H9 (cell line): ENCODE results near the gene IL17REL. TPM values are rescaled to one million over a fixed set of nuclear protein-coding genes. Genes with fewer than 3 reads are reported as not detected.

ENCODE experiments used
- DNase-seq: peaks from one replicate; pipeline ENCODE4 v3.0.0-alpha.2; 2017
- H2AFZ ChIP-seq: one replicate; pipeline ENCODE4 v1.6.1; 2013; ENCODE audit warnings: mild to moderate bottlenecking, low read length, control low read depth, moderate library complexity
- H2AK5ac ChIP-seq: 2 replicates; pipeline ENCODE4 v1.6.1; 2013; ENCODE audit warnings: low read length, control low read depth, mixed read lengths; ENCODE audit not compliant: insufficient read length
- H2BK120ac ChIP-seq: one replicate; pipeline ENCODE4 v1.6.1; 2013; ENCODE audit warnings: low read depth, mild to moderate bottlenecking, low read length, control low read depth, inconsistent platforms; ENCODE audit not compliant: poor library complexity, severe bottlenecking
- H2BK12ac ChIP-seq: 2 replicates; pipeline ENCODE4 v1.6.1; 2013; ENCODE audit warnings: low read length, control low read depth, mixed read lengths, low read depth; ENCODE audit not compliant: insufficient read length
- H2BK15ac ChIP-seq: 2 replicates; pipeline ENCODE4 v1.6.1; 2013; ENCODE audit warnings: low read depth, low read length, control low read depth
- H2BK20ac ChIP-seq: one replicate; pipeline ENCODE4 v1.6.1; 2013; ENCODE audit warnings: low read depth, mild to moderate bottlenecking, low read length, control low read depth, inconsistent platforms; ENCODE audit not compliant: poor library complexity, severe bottlenecking
- H2BK5ac ChIP-seq: 2 replicates; pipeline ENCODE4 v1.6.1; 2013; ENCODE audit warnings: low read length, control low read depth, mixed read lengths; ENCODE audit not compliant: insufficient read length
- H3K14ac ChIP-seq: 2 replicates; pipeline ENCODE4 v1.6.1; 2013; ENCODE audit warnings: low read length, control low read depth; ENCODE audit not compliant: insufficient read depth
- H3K18ac ChIP-seq: 2 replicates; pipeline ENCODE4 v1.6.1; 2013; ENCODE audit warnings: low read depth, mild to moderate bottlenecking, mixed read lengths, low read length, control low read depth; ENCODE audit not compliant: insufficient read length
- H3K23ac ChIP-seq: 2 replicates; pipeline ENCODE4 v1.6.1; 2013; ENCODE audit warnings: low read length, control low read depth, mixed read lengths, low read depth; ENCODE audit not compliant: insufficient read length
- H3K23me2 ChIP-seq: 2 replicates; pipeline ENCODE4 v1.6.1; 2013; ENCODE audit warnings: low read depth, mild to moderate bottlenecking, mixed read lengths, low read length, control low read depth; ENCODE audit not compliant: insufficient read length, poor library complexity, severe bottlenecking
- H3K27ac ChIP-seq: 2 replicates; pipeline ENCODE4 v1.5.1; 2013; ENCODE audit warnings: low read length, control low read depth, mixed read lengths, low read depth; ENCODE audit not compliant: insufficient read length
- H3K27me3 ChIP-seq: 2 replicates; pipeline ENCODE4 v1.6.1; 2013; ENCODE audit warnings: low read length, control low read depth, inconsistent platforms; ENCODE audit not compliant: insufficient read depth
- H3K4ac ChIP-seq: 2 replicates; pipeline ENCODE4 v1.6.1; 2013; ENCODE audit warnings: low read depth, mild to moderate bottlenecking, control low read depth, inconsistent platforms, low read length, moderate library complexity
- H3K4me1 ChIP-seq: 2 replicates; pipeline ENCODE4 v1.6.1; 2013; ENCODE audit warnings: low read length, control low read depth, inconsistent platforms; ENCODE audit not compliant: insufficient read depth
- H3K4me2 ChIP-seq: 2 replicates; pipeline ENCODE4 v1.6.1; 2013; ENCODE audit warnings: low read length, control low read depth, mixed read lengths; ENCODE audit not compliant: insufficient read length, insufficient read depth
- H3K56ac ChIP-seq: 2 replicates; pipeline ENCODE4 v1.6.1; 2013; ENCODE audit warnings: low read depth, mild to moderate bottlenecking, mixed read lengths, low read length, control low read depth; ENCODE audit not compliant: insufficient read length
- H3K79me1 ChIP-seq: 2 replicates; pipeline ENCODE4 v1.6.1; 2013; ENCODE audit warnings: low read depth, mild to moderate bottlenecking, moderate library complexity, low read length, control low read depth, inconsistent platforms; ENCODE audit not compliant: insufficient read depth, poor library complexity, severe bottlenecking
- H3K79me2 ChIP-seq: 2 replicates; pipeline ENCODE4 v1.6.1; 2013; ENCODE audit warnings: low read length, control low read depth, inconsistent platforms; ENCODE audit not compliant: insufficient read depth
- H3K9ac ChIP-seq: 2 replicates; pipeline ENCODE4 v1.6.1; 2013; ENCODE audit warnings: low read length, control low read depth, mixed read lengths; ENCODE audit not compliant: insufficient read length; ENCODE audit errors: extremely low read depth
- H3K9me3 ChIP-seq: one replicate; pipeline ENCODE4 v1.6.1; 2013; ENCODE audit warnings: low read depth, low read length, inconsistent platforms; ENCODE audit not compliant: control insufficient read depth
- H3T11ph ChIP-seq: one replicate; pipeline ENCODE4 v1.6.1; 2013; ENCODE audit warnings: mild to moderate bottlenecking, low read length, control low read depth, inconsistent platforms
- H4K20me1 ChIP-seq: one replicate; pipeline ENCODE4 v1.6.1; 2013; ENCODE audit not compliant: control insufficient read depth, insufficient read length, insufficient read depth
- H4K5ac ChIP-seq: 2 replicates; pipeline ENCODE4 v1.6.1; 2013; ENCODE audit warnings: low read depth, mild to moderate bottlenecking, mixed read lengths, low read length, control low read depth; ENCODE audit not compliant: insufficient read length
- H4K8ac ChIP-seq: replicated peaks from 2 replicates; pipeline ENCODE4 v1.6.1; 2013; ENCODE audit warnings: low read length, control low read depth, mixed read lengths, low read depth; ENCODE audit not compliant: insufficient read length
- H4K91ac ChIP-seq: 2 replicates; pipeline ENCODE4 v1.6.1; 2013; ENCODE audit warnings: low read depth, mild to moderate bottlenecking, moderate library complexity, mixed read lengths, low read length, control low read depth; ENCODE audit not compliant: insufficient read length
- H3K27ac Mint-ChIP-seq, 3 experiments: 2 replicates in 2 of 3; 3 replicates in 1 of 3; pipeline ENCODE4 v1.8.0; 2020 to 2021; ENCODE audit warnings: mixed read lengths in 3 of 3, mild to moderate bottlenecking in 1 of 3, moderate library complexity in 1 of 3
- H3K27me3 Mint-ChIP-seq: 2 replicates; pipeline ENCODE4 v1.8.0; 2021; ENCODE audit warnings: low read depth, mild to moderate bottlenecking, moderate library complexity, mixed read lengths
- H3K36me3 Mint-ChIP-seq, 3 experiments: 2 replicates in 2 of 3; 3 replicates in 1 of 3; pipeline ENCODE4 v1.8.0; 2020 to 2021; ENCODE audit warnings: low read depth in 3 of 3, mixed read lengths in 3 of 3; ENCODE audit not compliant: insufficient read depth in 1 of 3
- H3K4me1 Mint-ChIP-seq, 2 experiments: 2 replicates each; pipeline ENCODE4 v1.8.0; 2020; ENCODE audit warnings: mixed read lengths in 2 of 2
- H3K4me3 Mint-ChIP-seq, 2 experiments: 2 replicates in 1 of 2; 3 replicates in 1 of 2; pipeline ENCODE4 v1.8.0; 2020 to 2021; ENCODE audit warnings: mild to moderate bottlenecking in 2 of 2, mixed read lengths in 2 of 2, moderate library complexity in 1 of 2
- H3K9me3 Mint-ChIP-seq, 2 experiments: 2 replicates in 1 of 2; 3 replicates in 1 of 2; pipeline ENCODE4 v1.8.0; 2020; ENCODE audit warnings: mild to moderate bottlenecking in 2 of 2, mixed read lengths in 2 of 2, moderate library complexity in 1 of 2
- WGBS: extraction: QIAGEN DNeasy Blood & Tissue Kit; methylation state at CpG from one replicate; pipeline ENCODE4 v1.1.7; 2013; ENCODE audit warnings: missing lambda C conversion rate, low lambda C conversion rate, mixed read lengths; ENCODE audit not compliant: insufficient read length; ENCODE audit errors: extremely low coverage; 5-methylcytosine and 5-hydroxymethylcytosine counted together
- total RNA-seq: library from RNA; stranded (reverse); gene quantifications from 2 replicates; pipeline ENCODE4 v1.2.1, GENCODE V29; 2021
- TF ChIP-seq, protein P1 (sequence below): fragments of 200-600 bp; sonication (generic); conservative IDR thresholded peaks from 3 replicates; pipeline ENCODE4 v1.8.0; 2021; ENCODE audit warnings: antibody characterized with exemption, mild to moderate bottlenecking

IL17REL gene
- total RNA-seq, 1 experiment from 2014 or later: 0.20 TPM

DNA sequence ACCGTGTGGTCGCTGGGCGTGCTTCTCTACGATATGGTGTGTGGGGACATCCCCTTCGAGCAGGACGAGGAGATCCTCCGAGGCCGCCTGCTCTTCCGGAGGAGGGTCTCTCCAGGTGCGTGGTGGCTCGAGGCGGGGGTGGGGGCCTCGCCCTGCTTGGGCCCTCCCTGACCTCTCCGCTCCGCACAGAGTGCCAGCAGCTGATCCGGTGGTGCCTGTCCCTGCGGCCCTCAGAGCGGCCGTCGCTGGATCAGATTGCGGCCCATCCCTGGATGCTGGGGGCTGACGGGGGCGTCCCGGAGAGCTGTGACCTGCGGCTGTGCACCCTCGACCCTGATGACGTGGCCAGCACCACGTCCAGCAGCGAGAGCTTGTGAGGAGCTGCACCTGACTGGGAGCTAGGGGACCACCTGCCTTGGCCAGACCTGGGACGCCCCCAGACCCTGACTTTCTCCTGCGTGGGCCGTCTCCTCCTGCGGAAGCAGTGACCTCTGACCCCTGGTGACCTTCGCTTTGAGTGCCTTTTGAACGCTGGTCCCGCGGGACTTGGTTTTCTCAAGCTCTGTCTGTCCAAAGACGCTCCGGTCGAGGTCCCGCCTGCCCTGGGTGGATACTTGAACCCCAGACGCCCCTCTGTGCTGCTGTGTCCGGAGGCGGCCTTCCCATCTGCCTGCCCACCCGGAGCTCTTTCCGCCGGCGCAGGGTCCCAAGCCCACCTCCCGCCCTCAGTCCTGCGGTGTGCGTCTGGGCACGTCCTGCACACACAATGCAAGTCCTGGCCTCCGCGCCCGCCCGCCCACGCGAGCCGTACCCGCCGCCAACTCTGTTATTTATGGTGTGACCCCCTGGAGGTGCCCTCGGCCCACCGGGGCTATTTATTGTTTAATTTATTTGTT, 49.6 kb downstream of the IL17REL start:
- Mint-ChIP-seq H3K27ac (peak overlapping the region in 2 of 3 experiments; percentile 70 to 90; a peak in 2 of 7 replicates), H3K4me1 (peaks cover 2 to 10% of the 10 kb centered on the region in 2 experiments; a peak in 2 of 4 replicates), H3K4me3 (peak overlapping the region; percentile 58 to 76), H3K9me3 (no peaks in the 10 kb centered on the region), H3K27me3 (peaks cover 4% of the 10 kb centered on the region), H3K36me3 (peaks cover 8 to 17% (median 14%) of the 10 kb centered on the region in 3 experiments; a peak in 5 of 7 replicates)
- H3K79me2 ChIP-seq: peaks cover 3% of the 10 kb centered on the region; the same call in 1 of the 2 replicates
- no peaks in the 10 kb centered on the region for H3K27me3 ChIP-seq
- peak overlapping the region; percentile 23 for H3K4me2 ChIP-seq
- TF ChIP-seq, protein P1, sequence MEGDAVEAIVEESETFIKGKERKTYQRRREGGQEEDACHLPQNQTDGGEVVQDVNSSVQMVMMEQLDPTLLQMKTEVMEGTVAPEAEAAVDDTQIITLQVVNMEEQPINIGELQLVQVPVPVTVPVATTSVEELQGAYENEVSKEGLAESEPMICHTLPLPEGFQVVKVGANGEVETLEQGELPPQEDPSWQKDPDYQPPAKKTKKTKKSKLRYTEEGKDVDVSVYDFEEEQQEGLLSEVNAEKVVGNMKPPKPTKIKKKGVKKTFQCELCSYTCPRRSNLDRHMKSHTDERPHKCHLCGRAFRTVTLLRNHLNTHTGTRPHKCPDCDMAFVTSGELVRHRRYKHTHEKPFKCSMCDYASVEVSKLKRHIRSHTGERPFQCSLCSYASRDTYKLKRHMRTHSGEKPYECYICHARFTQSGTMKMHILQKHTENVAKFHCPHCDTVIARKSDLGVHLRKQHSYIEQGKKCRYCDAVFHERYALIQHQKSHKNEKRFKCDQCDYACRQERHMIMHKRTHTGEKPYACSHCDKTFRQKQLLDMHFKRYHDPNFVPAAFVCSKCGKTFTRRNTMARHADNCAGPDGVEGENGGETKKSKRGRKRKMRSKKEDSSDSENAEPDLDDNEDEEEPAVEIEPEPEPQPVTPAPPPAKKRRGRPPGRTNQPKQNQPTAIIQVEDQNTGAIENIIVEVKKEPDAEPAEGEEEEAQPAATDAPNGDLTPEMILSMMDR: no peak
- no peak overlapping the region for H3K56ac ChIP-seq
- H4K20me1 ChIP-seq: no peaks in the 10 kb centered on the region
- no peak overlapping the region for H3T11ph ChIP-seq
- no peak overlapping the region for H3K27ac ChIP-seq
- H4K91ac ChIP-seq: peak overlapping the region; percentile 79
- H4K8ac ChIP-seq: no peak overlapping the region
- no peak overlapping the region for H2BK20ac ChIP-seq
- H3K4ac ChIP-seq: no peak overlapping the region; the same call in 1 of the 2 replicates
- no peak overlapping the region for H2BK120ac ChIP-seq
- peaks cover 6% of the 10 kb centered on the region for H3K79me1 ChIP-seq
- no peak overlapping the region for H2AK5ac ChIP-seq
- H3K4me1 ChIP-seq: no peaks in the 10 kb centered on the region
- H2BK5ac ChIP-seq: no peak overlapping the region
- peak overlapping the region; percentile 76 for H3K14ac ChIP-seq
- no peak overlapping the region for H2BK12ac ChIP-seq
- H2BK15ac ChIP-seq: no peak overlapping the region
- peak overlapping the region; percentile 83 for H3K18ac ChIP-seq
- no CpG with 5 or more reads among the region's 63 CpGs for WGBS
- no peak overlapping the region for H3K23ac ChIP-seq
- H2AFZ ChIP-seq: no peak overlapping the region
- peak; percentile 26 for DNase-seq
- no peaks in the 10 kb centered on the region for H3K23me2 ChIP-seq
- H3K9ac ChIP-seq: no peak overlapping the region
- no peaks in the 10 kb centered on the region for H3K9me3 ChIP-seq
- no peak overlapping the region for H4K5ac ChIP-seq
